VCaP (cell line): ENCODE data around the gene AP4E1.

ENCODE experiments used
- H3K27ac ChIP-seq: fragments of 450-650 bp; 2 replicates; pipeline ENCODE4 v1.5.1; 2017
- TF ChIP-seq, protein P1 (sequence below): fragments of 450-650 bp; conservative IDR thresholded peaks from 2 replicates; pipeline ENCODE4 v1.5.1; 2017; ENCODE audit warnings: mild to moderate bottlenecking, moderate library complexity

The AP4E1 gene

DNA sequence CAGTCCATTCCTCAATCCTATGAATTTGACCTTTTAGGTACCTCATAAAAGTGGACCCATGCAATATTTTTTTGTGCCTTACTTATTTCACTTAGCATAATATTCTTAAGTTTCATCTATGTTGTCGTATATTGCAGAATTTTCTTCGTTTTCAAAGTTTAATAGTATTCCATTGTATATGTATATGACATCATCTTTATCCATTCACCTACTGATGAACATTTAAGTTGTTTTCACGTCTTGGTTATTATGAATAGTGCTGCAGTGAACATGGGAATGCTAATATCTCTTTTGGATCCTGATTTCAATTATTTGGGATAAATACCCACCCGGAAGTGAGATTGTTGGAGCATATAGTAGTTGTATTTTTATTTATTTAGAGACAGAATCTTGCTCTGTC lies 65.1 kb downstream of the AP4E1 start:
- TF ChIP-seq, protein P1, sequence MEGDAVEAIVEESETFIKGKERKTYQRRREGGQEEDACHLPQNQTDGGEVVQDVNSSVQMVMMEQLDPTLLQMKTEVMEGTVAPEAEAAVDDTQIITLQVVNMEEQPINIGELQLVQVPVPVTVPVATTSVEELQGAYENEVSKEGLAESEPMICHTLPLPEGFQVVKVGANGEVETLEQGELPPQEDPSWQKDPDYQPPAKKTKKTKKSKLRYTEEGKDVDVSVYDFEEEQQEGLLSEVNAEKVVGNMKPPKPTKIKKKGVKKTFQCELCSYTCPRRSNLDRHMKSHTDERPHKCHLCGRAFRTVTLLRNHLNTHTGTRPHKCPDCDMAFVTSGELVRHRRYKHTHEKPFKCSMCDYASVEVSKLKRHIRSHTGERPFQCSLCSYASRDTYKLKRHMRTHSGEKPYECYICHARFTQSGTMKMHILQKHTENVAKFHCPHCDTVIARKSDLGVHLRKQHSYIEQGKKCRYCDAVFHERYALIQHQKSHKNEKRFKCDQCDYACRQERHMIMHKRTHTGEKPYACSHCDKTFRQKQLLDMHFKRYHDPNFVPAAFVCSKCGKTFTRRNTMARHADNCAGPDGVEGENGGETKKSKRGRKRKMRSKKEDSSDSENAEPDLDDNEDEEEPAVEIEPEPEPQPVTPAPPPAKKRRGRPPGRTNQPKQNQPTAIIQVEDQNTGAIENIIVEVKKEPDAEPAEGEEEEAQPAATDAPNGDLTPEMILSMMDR = no peak
- H3K27ac ChIP-seq = no peak overlapping the region

- H3K27ac ChIP-seq = no peak overlapping the region
- TF ChIP-seq, protein P1 = no peak
Measured at GRCh38 chr15:50977162-50977561, 68.7 kb downstream of the AP4E1 start.

- H3K27ac ChIP-seq = no peak overlapping the region
- TF ChIP-seq, protein P1 = no peak
Measured at GRCh38 chr15:50978580-50978979, 70.1 kb downstream of the AP4E1 start.

- TF ChIP-seq, protein P1 = no peak
- H3K27ac ChIP-seq = no peak overlapping the region
Measured at GRCh38 chr15:50979041-50979440, 70.6 kb downstream of the AP4E1 start.

- H3K27ac ChIP-seq = no peak overlapping the region
- TF ChIP-seq, protein P1 = no peak
Measured at GRCh38 chr15:50993598-50993997, 85.1 kb downstream of the AP4E1 start.

GRCh38 chr15:50996641-50997040 lies 88.2 kb downstream of the AP4E1 start:
- TF ChIP-seq, protein P1 = no peak
- H3K27ac ChIP-seq = no peak overlapping the region

- H3K27ac ChIP-seq = no peak overlapping the region
- TF ChIP-seq, protein P1 = no peak
Measured at GRCh38 chr15:50997371-50998051, 89.0 kb downstream of the AP4E1 start.
